ENCODE data around the gene ADISSP. TPM values are rescaled to one million over a fixed set of nuclear protein-coding genes. Genes with fewer than 3 reads are reported as not detected.

The ADISSP gene
- polyA plus RNA-seq (ENCODE audit: insufficient read length in 4 of 4): 10 to 100 TPM; 19.7 to 26.8 (median 24.1) TPM

DNA sequence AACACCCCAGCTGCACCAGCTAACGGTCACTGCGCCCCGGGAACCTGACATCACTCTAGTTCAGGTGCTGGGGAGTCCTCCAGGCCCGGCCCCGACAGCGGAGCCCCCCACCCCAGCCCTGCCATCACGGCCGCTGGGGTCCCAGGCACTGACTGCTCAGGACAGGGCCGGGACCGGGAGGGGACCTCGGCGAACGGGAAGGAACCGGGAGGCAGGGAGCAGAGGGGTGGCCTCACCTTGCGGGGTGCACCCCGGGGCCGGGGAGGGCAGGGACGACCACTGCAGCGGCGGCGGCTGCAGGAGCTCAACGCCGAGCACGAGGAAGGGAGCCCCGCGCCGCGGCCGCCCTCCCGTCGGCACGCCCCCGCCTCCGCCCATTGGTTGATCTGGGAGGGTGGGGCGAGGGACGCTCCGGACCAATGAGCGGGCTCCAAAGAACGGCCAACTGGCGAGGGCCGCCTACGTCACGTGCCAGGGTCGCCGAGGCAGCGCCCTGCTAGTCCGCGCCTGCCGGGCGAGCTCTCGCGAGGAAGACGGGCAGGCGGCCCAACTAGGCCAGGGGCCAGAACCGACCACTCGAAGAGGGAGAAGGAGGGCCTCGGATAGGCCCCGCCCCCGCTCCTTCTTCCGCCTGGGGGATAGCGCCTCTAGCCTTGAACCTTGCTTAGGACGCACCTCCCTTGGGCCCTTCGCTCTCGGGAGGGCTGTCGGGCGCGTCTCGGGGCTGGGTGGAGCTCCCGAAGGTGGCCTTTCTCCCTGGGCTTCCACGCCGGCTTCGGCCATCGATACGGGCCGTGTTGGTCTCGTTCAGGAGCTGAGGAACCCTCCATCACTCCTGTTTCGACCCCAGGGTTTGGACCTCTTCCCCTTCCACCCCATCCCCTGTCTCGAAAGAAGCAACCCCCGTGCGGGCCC lies at the start of gene ADISSP:
Gene ADISSP, minus strand, starts transcription at position 327 of the 915 bp plus-strand sequence. CDS start 7,653 bp downstream, outside the sequence.
- peak; percentile 93 to 95 (median 94) for DNase-seq (ENCODE audit: low read depth in 4 of 4, low spot score in 3 of 4)

DNA sequence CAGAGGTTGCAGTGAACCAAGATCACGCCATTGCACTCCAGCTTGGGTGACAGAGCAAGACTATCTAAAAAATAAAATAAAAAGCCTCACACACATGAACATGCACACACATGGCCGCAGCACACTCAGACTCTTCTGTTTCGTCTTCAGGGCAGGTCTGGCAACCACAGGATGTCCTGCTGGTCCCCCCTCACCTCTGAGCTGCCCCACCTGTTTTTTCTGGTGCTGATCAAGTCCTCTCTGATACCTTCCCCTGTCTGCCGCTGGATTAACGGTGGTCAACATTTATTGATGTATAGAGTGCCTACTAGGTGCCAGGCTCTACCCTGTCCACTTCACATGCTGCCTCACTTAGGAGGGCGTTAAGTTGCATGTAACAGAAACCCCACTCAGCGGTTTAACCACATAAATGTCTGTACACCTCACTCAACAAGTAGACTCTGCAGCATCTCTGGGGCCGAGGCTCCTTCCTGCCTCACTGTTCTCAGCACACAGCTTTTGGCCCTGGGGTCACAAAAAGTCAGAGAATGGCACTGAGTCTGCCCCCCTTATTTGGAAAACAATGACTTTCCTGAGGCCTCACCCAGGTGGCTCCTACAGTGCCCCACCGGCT lies 48.3 kb upstream of the ADISSP start:
- DNase-seq (ENCODE audit: low read depth in 4 of 4, low spot score in 3 of 4): no peak

DNA sequence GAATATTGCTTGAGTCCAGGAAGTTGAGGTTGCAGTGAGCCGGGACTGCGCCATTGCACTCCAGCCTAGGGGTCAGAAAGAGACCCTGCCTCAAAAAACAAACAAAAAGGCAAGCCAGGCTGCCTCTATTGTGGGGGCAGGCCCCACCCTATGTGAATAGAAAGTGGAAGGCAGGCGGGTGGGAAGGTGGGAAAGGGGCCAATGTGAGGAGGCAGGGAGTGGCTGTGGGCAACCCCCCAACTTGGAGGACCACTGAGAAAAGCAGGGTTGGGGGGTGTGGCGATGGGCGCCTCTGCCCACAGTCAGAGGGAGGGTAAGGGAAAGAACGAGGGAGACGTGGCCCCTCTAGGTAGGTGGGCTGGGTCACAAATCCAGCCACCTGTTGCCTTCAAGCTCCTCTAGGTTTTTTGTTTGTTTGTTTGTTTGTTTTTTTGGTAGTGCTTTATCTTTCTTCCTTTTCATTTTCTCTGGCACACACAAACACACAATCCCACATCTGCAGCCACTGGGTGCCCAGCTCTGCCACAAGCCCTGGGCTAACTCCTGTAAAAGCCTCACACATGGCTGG lies 47.5 kb upstream of the ADISSP start:
- DNase-seq (ENCODE audit: low read depth in 4 of 4, low spot score in 3 of 4): no peak

DNA sequence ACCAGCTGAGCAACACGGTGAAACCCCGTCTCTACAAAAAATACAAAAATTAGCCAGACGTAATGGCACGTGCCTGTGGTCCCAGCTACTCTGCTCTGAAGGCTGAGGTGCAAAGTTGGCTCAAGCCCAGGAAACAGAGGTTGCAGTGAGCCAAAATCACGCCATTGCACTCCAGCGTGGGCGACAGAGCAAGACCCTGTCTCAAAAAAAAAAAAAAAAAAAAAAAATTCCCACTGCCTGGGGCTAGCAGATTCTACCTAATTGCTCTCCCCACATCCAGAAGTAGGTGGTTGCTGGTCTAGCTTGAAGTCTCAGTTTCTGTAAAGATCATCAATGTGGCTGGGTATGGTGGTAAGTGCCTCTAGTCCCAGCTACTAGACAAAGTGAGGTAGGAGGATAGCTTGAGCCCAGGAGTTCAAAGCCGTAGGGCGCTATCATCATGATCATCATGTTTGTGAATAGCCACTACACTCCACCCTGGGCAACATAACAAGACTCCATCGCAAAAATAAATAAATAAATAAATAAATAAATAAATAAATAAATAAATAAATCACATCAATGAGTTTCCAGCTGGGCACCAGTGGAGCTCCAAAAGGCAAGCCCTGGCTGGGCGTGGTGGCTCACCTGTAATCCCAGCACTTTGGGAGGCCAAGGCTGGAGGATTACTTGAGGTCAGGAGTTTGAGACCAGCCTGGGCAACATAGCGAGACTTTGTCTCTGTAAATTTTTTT lies 46.5 kb upstream of the ADISSP start:
- DNase-seq (ENCODE audit: low read depth in 4 of 4, low spot score in 3 of 4): no peak

DNA sequence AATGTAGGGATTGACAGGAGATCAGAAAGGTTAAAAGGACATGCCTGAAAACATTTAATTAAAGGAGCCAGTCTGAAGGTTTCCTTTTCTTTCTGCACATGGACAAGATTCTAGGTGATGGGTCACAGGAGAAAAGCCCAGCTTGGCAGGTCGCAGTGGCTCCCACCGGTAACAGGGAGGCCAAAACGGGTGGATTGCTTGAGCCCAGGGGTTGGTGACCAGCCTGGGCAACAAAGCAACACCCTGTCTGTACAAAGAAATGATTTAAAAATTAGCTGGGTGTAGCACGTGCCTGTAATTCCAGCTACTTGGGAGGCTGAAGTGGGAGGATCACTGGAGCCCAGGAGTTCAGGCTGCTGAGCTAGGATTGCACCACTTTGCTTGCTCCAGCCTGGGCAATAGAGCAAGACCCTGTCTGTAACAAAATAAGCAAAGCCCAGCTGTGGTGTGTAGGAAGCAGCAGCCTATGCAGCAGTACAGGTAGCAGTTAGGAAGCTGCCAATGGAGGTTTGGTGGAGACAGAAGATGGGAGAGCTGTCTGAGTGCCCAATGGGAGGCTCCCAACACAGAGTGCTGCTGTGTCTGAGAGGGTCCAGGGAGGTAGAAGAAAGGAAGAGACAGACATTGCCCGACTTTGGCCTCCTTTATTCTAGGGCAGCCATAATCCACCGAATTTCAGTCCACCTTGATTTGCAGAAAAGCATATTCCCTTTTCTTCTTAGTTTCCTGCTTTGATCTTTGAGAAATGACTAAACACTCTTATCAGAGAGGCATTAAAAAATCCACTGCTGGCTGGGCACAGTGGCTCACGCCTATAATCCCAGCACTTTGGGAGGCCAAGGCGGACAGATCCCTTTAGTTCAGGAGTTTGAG lies 45.7 kb upstream of the ADISSP start:
- no peak for DNase-seq (ENCODE audit: low read depth in 4 of 4, low spot score in 3 of 4)

DNA sequence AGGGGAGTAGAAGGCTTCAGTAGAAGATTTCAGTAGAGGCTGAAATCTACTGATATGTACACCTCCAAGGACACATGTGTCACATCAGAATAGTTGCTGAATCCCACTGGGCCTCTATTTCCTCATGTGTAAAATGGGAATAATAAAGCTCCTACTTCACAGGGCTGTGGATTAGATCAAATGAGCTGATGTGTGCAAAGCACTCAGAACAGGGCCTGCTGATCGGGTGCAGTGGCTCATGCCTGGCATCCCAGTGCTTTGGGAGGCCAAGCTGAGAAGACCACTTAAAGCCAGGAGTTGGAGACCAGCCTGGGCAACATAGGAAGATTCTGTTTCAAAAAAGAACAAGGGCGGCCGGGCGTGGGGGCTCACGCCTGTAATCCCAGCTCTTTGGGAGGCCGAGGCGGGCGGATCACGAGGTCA lies 44.7 kb upstream of the ADISSP start:
- no peak for DNase-seq (ENCODE audit: low read depth in 4 of 4, low spot score in 3 of 4)

DNA sequence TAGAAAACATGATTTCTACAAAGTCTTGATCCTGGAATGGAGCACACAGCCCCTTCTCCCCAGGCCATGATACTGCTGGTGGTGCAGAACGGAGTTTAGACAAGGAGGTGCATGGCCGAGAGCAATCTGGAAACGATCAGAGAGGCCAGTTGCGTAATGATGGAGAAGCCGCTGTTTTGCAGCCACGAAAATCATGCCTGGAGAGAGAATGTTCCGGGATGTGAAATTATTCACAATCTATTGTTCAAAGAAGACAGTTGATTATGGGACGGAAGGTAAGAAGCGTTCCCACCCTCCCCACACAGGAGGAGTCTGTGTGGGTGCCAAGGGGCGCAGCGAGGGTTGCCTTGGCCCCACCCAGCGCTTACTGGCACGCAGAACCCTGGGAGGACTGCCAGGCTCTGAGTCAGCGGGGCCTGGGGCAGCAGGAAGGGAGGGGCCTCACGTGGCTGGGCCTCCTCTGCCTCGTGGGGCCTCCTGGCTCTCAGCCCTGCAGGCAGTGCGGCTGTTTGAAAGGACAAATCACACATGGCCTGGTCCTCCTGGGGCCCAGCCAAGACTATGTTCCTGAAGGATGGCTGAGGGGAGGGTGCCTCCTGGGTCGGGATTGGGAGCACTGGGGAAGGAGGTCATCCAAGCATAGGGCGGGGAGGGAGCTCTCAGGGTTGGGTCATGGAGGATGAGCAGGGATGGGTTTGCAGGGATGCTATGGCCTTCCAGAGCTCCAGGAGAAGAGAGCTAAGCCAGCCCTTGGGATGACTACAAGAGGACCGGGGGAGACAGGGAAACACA lies 44.1 kb upstream of the ADISSP start:
- DNase-seq (ENCODE audit: low read depth in 4 of 4, low spot score in 3 of 4): peak; percentile 82 to 85 (median 84)

DNA sequence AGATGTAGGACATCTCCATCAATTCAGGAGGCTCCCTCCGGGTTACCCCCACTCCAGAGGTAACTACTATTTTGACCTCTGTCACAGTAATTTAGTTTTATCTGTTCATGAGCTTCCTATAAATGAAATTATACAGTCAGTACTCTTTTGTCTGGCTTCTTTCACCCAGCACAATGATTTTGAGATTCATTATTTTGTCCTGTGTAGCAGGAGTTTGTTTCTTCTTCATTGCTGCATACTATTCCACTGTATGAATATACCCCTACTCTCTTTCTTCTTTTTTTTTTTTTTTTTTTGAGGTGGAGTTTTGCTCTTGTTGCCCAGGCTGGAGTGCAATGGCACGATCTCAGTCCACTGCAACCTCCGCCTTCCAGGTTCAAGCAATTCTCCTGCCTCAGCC lies 41.0 kb upstream of the ADISSP start:
- no peak for DNase-seq (ENCODE audit: low read depth in 4 of 4, low spot score in 3 of 4)

DNA sequence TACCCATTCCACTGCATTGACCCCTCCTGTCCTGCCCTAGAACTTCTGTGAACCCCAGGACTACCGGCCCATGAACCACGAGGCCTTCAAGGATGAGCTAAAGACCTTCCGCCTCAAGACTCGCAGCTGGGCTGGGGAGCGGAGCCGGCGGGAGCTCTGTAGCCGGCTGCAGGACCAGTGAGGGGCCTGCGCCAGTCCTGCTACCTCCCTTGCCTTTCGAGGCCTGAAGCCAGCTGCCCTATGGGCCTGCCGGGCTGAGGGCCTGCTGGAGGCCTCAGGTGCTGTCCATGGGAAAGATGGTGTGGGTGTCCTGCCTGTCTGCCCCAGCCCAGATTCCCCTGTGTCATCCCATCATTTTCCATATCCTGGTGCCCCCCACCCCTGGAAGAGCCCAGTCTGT lies 37.2 kb upstream of the ADISSP start:
- DNase-seq (ENCODE audit: low read depth in 4 of 4, low spot score in 3 of 4): no peak

DNA sequence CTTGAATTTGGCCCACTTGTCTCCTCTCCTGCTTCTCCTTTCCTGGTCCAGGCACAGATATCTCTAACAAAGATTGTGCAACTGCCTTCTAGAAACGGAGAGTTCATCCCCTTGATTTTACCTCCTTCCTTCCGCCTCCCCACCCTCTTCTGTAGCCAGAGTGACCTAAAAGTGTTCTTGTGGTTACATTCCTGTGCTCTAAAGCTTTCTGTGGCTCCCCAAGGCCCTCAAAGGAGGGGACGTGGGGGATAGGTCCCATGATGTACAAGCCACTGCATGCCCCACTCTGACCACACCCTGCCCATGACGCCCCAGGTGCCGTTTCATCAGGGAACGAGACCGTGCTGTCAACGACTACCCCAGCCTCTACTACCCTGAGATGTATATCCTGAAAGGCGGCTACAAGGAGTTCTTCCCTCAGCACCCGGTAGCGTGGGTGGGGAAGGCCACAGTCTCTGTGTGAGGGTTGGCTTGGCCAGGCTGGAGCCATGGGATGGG lies 36.8 kb upstream of the ADISSP start:
- no peak for DNase-seq (ENCODE audit: low read depth in 4 of 4, low spot score in 3 of 4)

DNA sequence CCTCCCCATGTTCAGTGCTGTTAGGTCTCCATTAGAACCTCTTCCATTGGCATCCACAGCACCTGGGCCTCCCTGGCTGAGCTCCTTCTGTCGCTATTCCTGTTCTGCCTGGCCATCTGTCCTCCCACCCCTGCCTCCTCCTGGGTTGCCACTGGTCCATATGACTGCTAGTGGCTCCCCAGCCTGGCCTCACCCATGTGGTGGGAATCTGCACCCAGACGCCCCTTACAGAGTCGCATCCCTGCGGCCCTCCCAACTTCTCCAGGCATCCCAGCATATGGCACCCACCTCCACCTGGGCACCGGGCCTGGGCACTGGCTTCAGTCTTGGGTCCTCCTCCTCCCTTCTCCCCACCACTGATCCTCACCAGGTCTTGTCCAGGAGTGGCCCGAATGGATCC lies 36.3 kb upstream of the ADISSP start:
- no peak for DNase-seq (ENCODE audit: low read depth in 4 of 4, low spot score in 3 of 4)

DNA sequence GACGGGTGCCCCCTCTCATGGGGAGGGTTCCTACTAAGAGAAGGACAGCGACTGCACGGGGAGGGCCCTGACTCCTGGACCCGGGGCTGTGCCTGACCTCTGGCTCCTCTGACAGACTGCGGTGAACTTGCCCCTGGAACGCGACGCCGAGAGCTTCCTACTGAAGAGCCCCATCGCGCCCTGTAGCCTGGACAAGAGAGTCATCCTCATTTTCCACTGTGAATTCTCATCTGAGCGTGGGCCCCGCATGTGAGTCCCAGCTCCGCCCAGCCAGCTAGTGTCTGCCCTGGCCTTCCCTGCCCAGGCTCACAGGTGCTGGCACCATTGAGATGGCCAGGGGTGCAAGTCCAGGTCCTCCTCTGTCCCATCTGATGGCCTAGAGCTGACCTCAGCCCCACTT lies 35.7 kb upstream of the ADISSP start:
- no peak for DNase-seq (ENCODE audit: low read depth in 4 of 4, low spot score in 3 of 4)

DNA sequence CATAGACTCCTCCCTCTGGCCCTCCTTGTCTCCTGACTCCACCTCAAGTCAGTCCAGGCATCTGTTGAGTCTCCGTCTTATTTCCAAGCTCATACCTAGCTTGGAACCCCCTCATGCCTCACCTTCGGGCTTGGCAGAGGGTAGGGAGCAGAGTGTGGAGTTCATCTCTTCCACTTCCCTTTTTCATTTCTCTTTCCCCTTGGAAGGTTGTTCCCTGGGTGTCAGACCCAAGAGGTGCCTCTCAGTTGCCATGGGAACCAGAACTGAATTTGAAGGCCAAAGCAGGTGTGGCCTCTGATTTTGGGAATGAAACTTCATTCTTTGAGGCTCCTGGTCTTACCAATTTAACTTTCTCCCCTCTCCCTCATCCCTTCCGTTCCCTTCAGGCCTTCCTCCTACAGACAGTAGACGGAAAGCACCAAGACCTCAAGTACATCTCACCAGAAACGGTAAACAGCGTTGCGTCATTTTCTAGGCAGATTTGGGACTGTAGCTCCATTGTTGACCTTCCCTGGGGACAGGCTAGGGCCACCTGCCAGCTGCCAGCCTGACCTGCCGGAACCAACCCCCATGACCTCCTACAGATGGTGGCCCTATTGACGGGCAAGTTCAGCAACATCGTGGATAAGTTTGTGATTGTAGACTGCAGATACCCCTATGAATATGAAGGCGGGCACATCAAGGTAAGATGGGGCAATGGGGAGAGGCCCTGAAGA lies 35.1 kb upstream of the ADISSP start:
- no peak for DNase-seq (ENCODE audit: low read depth in 4 of 4, low spot score in 3 of 4)

DNA sequence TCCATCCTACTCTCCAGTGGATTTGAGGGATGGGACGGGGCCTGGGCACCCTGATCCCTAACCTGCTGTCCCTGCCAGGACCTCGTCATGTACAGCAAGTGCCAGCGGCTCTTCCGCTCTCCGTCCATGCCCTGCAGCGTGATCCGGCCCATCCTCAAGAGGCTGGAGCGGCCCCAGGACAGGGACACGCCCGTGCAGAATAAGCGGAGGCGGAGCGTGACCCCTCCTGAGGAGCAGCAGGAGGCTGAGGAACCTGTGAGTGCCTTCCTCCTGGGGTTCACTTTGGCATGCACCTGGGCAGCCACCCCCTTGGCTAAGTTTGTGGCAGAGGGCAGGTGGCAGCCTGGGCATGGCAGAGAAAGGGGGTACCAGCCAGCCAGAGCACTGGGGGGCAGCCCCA lies 34.3 kb upstream of the ADISSP start:
- DNase-seq (ENCODE audit: low read depth in 4 of 4, low spot score in 3 of 4): no peak

DNA sequence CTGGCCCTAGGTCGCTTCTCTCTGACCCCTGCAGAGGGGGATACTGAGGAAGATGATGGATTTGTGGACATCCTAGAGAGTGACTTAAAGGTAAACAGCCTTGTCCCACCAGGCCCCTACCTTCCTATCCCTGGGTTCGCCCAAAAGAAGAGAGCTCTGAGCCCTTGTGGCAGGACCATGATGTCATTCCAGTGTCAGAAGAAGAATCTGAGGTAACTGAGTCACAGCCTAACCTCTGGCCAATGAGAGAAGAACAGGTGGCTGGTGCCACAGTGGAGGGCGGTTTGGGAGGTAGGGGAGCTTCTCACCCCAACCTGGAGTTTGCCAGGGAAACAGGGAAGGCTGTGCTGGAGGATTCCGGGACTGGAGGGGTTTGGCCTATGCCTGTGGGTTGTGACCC lies 33.7 kb upstream of the ADISSP start:
- DNase-seq (ENCODE audit: low read depth in 4 of 4, low spot score in 3 of 4): no peak

DNA sequence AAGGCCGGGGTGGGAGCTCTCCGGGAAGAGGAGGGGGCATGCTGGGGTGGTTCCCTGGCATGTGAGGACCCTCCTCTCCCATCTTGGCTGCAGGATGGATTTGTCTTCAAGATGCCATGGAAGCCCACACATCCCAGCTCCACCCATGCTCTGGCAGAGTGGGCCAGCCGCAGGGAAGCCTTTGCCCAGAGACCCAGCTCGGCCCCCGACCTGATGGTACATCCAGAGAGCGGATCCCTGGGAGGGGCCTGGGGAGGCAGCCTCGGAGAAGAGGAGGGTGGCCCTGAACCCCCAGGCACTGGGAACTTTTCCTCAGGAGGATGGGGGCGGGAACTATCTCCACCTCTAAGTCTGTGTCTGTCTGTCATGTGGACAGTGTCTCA lies 33.3 kb upstream of the ADISSP start:
- DNase-seq (ENCODE audit: low read depth in 4 of 4, low spot score in 3 of 4): no peak

DNA sequence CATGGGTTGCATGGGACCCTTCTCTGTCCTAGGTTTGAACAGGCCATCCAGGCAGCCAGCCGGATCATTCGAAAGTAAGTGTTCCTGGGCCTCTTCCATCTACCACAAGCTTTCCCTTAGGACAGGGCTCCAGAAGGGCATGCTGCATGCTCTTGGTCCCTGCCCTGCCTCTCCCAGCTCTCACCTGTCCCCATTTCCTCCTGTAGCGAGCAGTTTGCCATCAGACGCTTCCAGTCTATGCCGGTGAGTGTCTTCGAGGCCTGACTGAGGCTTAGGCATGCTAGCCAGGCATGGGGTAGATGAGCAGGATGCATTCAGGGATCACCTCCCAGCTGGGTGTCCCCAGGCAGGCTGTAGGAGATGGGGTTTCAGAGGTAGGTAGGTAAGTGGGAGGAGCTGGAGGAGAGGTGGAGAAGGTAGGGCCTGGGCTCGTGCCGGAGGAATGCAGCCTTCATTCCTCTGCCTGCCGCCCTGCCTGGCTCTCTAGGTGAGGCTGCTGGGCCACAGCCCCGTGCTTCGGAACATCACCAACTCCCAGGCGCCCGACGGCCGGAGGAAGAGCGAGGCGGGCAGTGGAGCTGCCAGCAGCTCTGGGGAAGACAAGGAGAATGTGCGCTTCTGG lies 32.8 kb upstream of the ADISSP start:
- no peak for DNase-seq (ENCODE audit: low read depth in 4 of 4, low spot score in 3 of 4)

DNA sequence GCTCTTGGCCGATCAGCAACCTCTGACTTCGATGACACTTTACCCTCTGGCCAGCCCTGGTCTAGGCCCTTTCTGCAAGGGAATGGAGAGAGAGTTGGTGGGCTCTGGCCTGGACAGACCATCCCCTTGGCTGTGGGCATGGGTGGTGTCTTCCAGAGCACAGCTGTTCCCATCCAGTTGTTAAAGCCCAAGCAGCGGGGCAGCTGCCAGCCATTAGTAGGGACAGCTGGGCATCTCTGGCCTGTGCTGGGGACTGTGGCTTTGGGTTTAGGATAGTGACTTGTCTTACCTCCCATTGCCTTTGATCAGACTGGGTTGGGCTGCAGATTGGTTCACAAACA lies 31.3 kb upstream of the ADISSP start:
- no peak for DNase-seq (ENCODE audit: low read depth in 4 of 4, low spot score in 3 of 4)
